Retinal pigment epithelial cell (primary cell): Measurements from ENCODE around the gene PRKAR2B.
A peak's percentile ranks its signal among the peaks of the same experiment; 100 is the strongest.
"Not testable (repeated sequence)": the region's sequence is repeated elsewhere in the genome, so short reads cannot be mapped to it uniquely, and the experiment has no call there.

Source experiments
- DNase-seq: peaks from one replicate; pipeline ENCODE4 v3.0.0-alpha.2; 2010; ENCODE audit warnings: low read depth
- H3K4me3 ChIP-seq: 2 replicates; pipeline ENCODE4 v1.5.1; 2011; ENCODE audit warnings: mild to moderate bottlenecking, low read length, control low read depth, moderate library complexity
- CTCF ChIP-seq: conservative IDR thresholded peaks from 2 replicates; pipeline ENCODE4 v1.5.1; 2011; ENCODE audit warnings: low read depth, low read length, control low read depth, inconsistent platforms

Gene PRKAR2B

GRCh38 chr7:107047902-107048782 lies 3.6 kb downstream of the PRKAR2B start:
- peak; percentile 19 for TF ChIP-seq CTCF
- DNase-seq, result no peak
- H3K4me3 ChIP-seq, result no peak overlapping the region

- DNase-seq, result peak; percentile 34
- TF ChIP-seq CTCF, result no peak
- H3K4me3 ChIP-seq, result no peak overlapping the region
Observed at GRCh38 chr7:107048783-107049418, 4.4 kb downstream of the PRKAR2B start.

DNA sequence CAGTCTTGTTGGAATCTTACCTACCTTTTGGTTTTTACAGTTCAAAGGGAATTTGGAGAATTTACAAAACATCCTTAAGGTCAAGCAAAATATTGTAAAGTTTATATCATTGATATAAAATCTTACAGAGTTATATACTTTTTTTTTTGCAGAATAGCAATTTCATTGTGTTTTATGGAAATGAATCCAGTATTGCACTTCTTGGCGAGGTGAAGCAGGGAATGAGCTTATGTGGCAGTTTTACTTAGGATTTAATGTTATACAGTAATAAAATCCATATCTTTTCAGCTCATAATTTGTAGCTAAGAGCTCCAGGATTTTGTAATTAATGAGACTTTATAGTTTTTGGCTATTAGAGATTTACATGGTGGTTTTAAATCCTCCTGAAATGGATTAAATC lies 5.0 kb downstream of the PRKAR2B start:
- H3K4me3 ChIP-seq, result no peak overlapping the region
- DNase-seq, result no peak
- no peak for TF ChIP-seq CTCF

DNA sequence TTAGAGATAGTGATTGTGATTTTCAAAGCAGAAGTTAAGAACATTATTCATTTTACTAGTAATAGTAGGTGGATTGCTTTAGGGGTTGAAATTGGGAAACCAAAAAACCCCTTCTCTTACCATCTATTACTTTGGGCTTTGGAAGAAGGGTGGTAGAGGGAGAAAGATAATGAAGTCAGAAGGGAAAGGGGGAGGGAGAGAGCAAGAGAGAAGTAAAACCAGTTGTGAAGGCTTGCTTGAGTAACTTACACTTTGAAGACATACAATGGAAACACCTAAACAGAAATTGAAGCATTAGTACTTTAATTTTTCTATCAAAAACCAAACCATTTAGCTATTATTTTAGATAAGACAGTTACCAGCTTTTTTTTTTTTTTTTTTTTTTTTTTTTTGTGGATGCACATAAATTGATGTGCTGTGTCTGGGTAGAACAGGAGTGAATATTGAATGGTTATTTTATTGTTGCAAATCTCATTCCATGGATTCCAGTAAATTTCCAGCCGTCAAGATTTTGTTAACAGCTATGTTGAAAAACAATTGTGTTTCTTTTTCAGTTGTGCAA lies 5.5 kb downstream of the PRKAR2B start:
- H3K4me3 ChIP-seq, result no peak overlapping the region
- no peak for DNase-seq
- no peak for TF ChIP-seq CTCF

DNA sequence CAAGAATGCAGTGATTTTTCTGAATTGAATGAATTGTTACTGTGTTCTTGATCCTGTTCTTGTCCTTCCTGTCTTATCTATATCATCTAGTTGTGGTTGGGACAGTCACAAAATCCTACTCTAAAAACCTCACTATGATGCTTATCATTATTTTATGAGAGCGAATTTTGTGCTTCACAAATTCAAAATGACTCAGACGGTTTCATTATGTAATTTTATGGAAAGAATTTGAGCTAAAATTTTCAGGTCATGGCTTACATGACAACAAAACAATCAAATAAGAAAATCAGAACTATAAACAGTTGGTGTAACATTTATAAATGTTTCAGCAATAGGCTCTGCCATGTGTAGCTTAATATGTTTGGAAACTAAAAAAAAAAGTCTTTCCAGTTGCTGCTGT lies 6.9 kb downstream of the PRKAR2B start:
- DNase-seq, result no peak
- no peak for TF ChIP-seq CTCF
- no peak overlapping the region for H3K4me3 ChIP-seq

DNA sequence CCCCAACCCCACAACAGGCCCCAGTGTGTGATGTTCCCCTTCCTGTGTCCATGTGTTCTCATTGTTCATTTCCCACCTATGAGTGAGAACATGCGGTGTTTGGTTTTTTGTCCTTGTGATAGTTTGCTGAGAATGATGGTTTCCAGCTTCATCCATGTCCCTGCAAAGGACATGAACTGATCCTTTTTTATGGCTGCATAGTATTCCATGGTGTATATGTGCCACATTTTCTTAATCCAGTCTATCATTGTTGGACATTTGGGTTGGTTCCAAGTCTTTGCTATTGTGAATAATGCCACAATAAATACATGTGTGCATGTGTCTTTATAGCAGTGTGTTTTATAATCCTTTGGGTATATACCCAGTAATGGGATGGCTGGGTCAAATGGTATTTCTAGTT lies 10.5 kb downstream of the PRKAR2B start:
- not testable (repeated sequence) for DNase-seq, H3K4me3 ChIP-seq

GRCh38 chr7:107056058-107056457 lies 11.6 kb downstream of the PRKAR2B start:
- not testable (repeated sequence) for DNase-seq

More at GRCh38 chr7:107056058-107056457, 11.6 kb downstream of the PRKAR2B start:
- not testable (repeated sequence) for H3K4me3 ChIP-seq
